Aorta (tissue), 5 donors: ENCODE results near the gene MAD1L1. TPM values are rescaled to one million over a fixed set of nuclear protein-coding genes. Genes with fewer than 3 reads are reported as not detected.

Experiments used
- ATAC-seq: fragments of 200-7000 bp; cut with Tn5 transposase; one replicate; pipeline ENCODE4 v1.9.1; 2022; ENCODE audit warnings: moderate library complexity; ENCODE audit not compliant: low FRiP score
- DNase-seq, 2 donors: peaks; one replicate each; pipeline ENCODE4 v3.0.0-alpha.2; 2020
- H3K27ac ChIP-seq, 2 donors: one replicate each; pipeline ENCODE4 v1.5.1; 2013; ENCODE audit warnings: low read length in 2 of 2, mild to moderate bottlenecking in 2 of 2, moderate library complexity in 2 of 2, control low read depth in 1 of 2, inconsistent platforms in 1 of 2, low read depth in 1 of 2
- H3K27me3 ChIP-seq, 2 donors: one replicate each; pipeline ENCODE4 v1.6.1; 2013; ENCODE audit warnings: control low read depth in 1 of 2, low read length in 1 of 2, mild to moderate bottlenecking in 1 of 2, moderate library complexity in 1 of 2; ENCODE audit not compliant: insufficient read depth in 2 of 2, control insufficient read depth in 1 of 2
- H3K36me3 ChIP-seq, 2 donors: one replicate each; pipeline ENCODE4 v1.6.1; 2013; ENCODE audit warnings: control low read depth in 1 of 2, low read length in 1 of 2, mild to moderate bottlenecking in 1 of 2; ENCODE audit not compliant: insufficient read depth in 2 of 2, control insufficient read depth in 1 of 2
- H3K4me1 ChIP-seq, 2 donors: one replicate each; pipeline ENCODE4 v1.6.1; 2013; ENCODE audit warnings: low read length in 2 of 2, control low read depth in 1 of 2, mild to moderate bottlenecking in 1 of 2, moderate library complexity in 1 of 2; ENCODE audit not compliant: insufficient read depth in 2 of 2, control insufficient read depth in 1 of 2
- H3K4me3 ChIP-seq, 2 donors: one replicate each; pipeline ENCODE4 v1.5.1; 2013; ENCODE audit warnings: low read length in 2 of 2, control low read depth in 1 of 2, mild to moderate bottlenecking in 1 of 2
- H3K9me3 ChIP-seq: one replicate; pipeline ENCODE4 v1.6.1; 2013; ENCODE audit warnings: mild to moderate bottlenecking, low read length; ENCODE audit not compliant: control insufficient read depth
- WGBS, 2 donors: extraction: QIAGEN DNeasy Blood & Tissue Kit; methylation state at CpG; one replicate each; pipeline ENCODE4 v1.1.7; 2013; 5-methylcytosine and 5-hydroxymethylcytosine counted together
- intact Hi-C, 2 donors: fragments of 100-400 bp; cut with DNase I; formaldehyde crosslinking; loops; one replicate each; pipeline versions ENCODE4 v1.14.2 to v1.15.0; 2022
- polyA plus RNA-seq, 2 donors: library from polyadenylated mRNA; stranded (reverse); fragments of 200-250 nt; gene quantifications; one replicate each; pipeline ENCODE4 v1.2.3, GENCODE V29; 2013
- total RNA-seq, 2 donors: library from RNA; stranded (reverse); fragmentation: NEBNext Ultra II Directional; extraction: Animal tissue kit (Norgen Biotek cat#: 25700); gene quantifications; one replicate each; pipeline ENCODE4 v1.2.1, GENCODE V29; 2021
- donor health status: healthy with polysubstance abuse.
- donor health status: Bipolar disorder and iron deficiency.
- donor health status: DM: no; HTN: no; CAD: no.
- donor health status: DM: no; HTN: no; CAD: no.
- donor health status: DM: yes; HTN: yes; CAD: no.

The MAD1L1 gene
- total and polyA plus RNA-seq, 4 donors = 14.8 to 35.8 (median 20.2) TPM

GRCh38 chr7:2120251-2120660, 112.5 kb downstream of the MAD1L1 start:
- WGBS, 2 donors = 92% methylated on average over 12 of the region's 12 CpGs
- no peak for DNase-seq
- Histone ChIP-seq H3K4me3 (no peak overlapping the region), H3K27me3 (no peaks in the 10 kb centered on the region), H3K27ac (no peak overlapping the region), H3K9me3 (no peaks in the 10 kb centered on the region), H3K4me1 (no peaks in the 10 kb centered on the region), H3K36me3 (no peaks in the 10 kb centered on the region)
- peak; percentile 1 for ATAC-seq
- intact Hi-C loops = no loop called here

GRCh38 chr7:2118630-2119190, 114.0 kb downstream of the MAD1L1 start:
- Histone ChIP-seq H3K9me3 (no peaks in the 10 kb centered on the region), H3K27ac (no peak overlapping the region), H3K4me1 (no peaks in the 10 kb centered on the region), H3K4me3 (no peak overlapping the region), H3K27me3 (no peaks in the 10 kb centered on the region), H3K36me3 (no peaks in the 10 kb centered on the region)
- 93 to 94% methylated on average over 25 of the region's 25 CpGs for WGBS, 2 donors
- ATAC-seq = no peak
- intact Hi-C loops = no loop called here
- no peak for DNase-seq

- no peak overlapping the region for H3K27ac ChIP-seq
- no peak overlapping the region for H3K4me3 ChIP-seq
- H3K27me3 ChIP-seq = no peaks in the 10 kb centered on the region
- no peaks in the 10 kb centered on the region for H3K9me3 ChIP-seq
- DNase-seq = no peak
- ATAC-seq = no peak
- no peaks in the 10 kb centered on the region for H3K4me1 ChIP-seq
- H3K36me3 ChIP-seq = no peaks in the 10 kb centered on the region
- 96% methylated on average over 11 of the region's 11 CpGs for WGBS, 2 donors
- intact Hi-C loops = no loop called here
Observed at GRCh38 chr7:2118056-2118455, 114.7 kb downstream of the MAD1L1 start.

GRCh38 chr7:2117646-2118045, 115.1 kb downstream of the MAD1L1 start:
- no peaks in the 10 kb centered on the region for H3K9me3 ChIP-seq
- H3K36me3 ChIP-seq = no peaks in the 10 kb centered on the region
- no peak overlapping the region for H3K4me3 ChIP-seq
- 83 to 90% methylated on average over 4 of the region's 4 CpGs for WGBS, 2 donors
- ATAC-seq (no peak), DNase-seq (no peak)
- no peak overlapping the region for H3K27ac ChIP-seq
- H3K27me3 ChIP-seq = no peaks in the 10 kb centered on the region
- H3K4me1 ChIP-seq = no peaks in the 10 kb centered on the region
- intact Hi-C loops = no loop called here

GRCh38 chr7:2116989-2117591, 115.7 kb downstream of the MAD1L1 start:
- WGBS, 2 donors = 26 to 32% methylated on average over 11 of the region's 11 CpGs

GRCh38 chr7:2116448-2116810, 116.3 kb downstream of the MAD1L1 start:
- Histone ChIP-seq H3K36me3 (no peaks in the 10 kb centered on the region), H3K27me3 (no peaks in the 10 kb centered on the region), H3K4me1 (no peaks in the 10 kb centered on the region), H3K9me3 (no peaks in the 10 kb centered on the region), H3K27ac (no peak overlapping the region), H3K4me3 (no peak overlapping the region)
- intact Hi-C loops = no loop called here
- ATAC-seq (no peak), DNase-seq (no peak)
- WGBS, 2 donors = 66 to 67% methylated on average over 9 of the region's 9 CpGs

More at GRCh38 chr7:2116989-2117591, 115.7 kb downstream of the MAD1L1 start:
- Histone ChIP-seq H3K4me1 (no peaks in the 10 kb centered on the region), H3K36me3 (no peaks in the 10 kb centered on the region), H3K27me3 (no peaks in the 10 kb centered on the region), H3K4me3 (no peak overlapping the region), H3K27ac (no peak overlapping the region), H3K9me3 (no peaks in the 10 kb centered on the region)
- intact Hi-C loops = no loop called here
- ATAC-seq = no peak
- no peak for DNase-seq

DNA sequence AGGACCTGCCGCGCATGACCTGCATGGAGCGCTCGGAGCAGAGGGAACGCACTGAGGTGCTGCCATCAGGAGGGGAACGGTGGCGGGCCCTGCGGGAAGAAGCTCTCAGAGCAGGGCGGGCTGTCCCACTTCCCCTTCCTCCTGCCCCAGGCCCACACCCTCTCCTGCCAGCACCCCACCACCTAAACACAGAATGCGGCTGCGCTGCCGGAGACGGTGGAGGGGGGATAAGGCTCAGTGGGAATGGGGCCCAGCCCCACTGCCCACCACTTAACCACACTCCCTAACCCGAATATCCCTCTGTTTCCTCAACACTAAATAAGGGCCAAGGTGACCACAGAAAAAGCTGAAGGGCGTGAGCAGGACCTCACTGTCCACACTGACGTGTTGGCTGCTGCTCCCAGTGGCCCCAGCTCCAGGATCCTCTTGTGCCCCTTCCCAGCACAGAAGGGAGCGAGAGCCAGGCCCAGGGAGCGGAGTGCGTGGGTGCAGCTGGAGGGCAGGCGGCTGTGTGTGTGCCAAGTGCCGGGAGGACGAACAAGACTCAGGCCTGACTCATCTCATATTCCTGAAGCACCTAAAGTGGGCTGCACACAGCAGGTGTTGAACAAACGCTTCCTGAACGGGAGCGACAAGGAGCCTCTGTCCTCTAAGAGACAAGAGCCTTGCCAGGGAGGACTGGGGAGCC, 116.8 kb downstream of the MAD1L1 start:
- no peak for DNase-seq
- Histone ChIP-seq H3K4me3 (no peak overlapping the region), H3K4me1 (no peaks in the 10 kb centered on the region), H3K27ac (no peak overlapping the region), H3K36me3 (no peaks in the 10 kb centered on the region), H3K27me3 (no peaks in the 10 kb centered on the region), H3K9me3 (no peaks in the 10 kb centered on the region)
- WGBS, 2 donors = 79 to 84% methylated on average over 24 to 25 of the region's 25 CpGs
- intact Hi-C loops = no loop called here
- ATAC-seq = no peak

- no peak for DNase-seq
- Histone ChIP-seq H3K36me3 (no peaks in the 10 kb centered on the region), H3K4me1 (no peaks in the 10 kb centered on the region)
Observed at GRCh38 chr7:2114926-2115759, 117.6 kb downstream of the MAD1L1 start.

More at GRCh38 chr7:2114926-2115759, 117.6 kb downstream of the MAD1L1 start:
- WGBS, 2 donors = 95 to 97% methylated on average over 47 to 49 of the region's 49 CpGs
- H3K27me3 ChIP-seq = no peaks in the 10 kb centered on the region
- no peaks in the 10 kb centered on the region for H3K9me3 ChIP-seq
- H3K27ac ChIP-seq = no peak overlapping the region
- intact Hi-C loops = no loop called here
- ATAC-seq = no peak
- H3K4me3 ChIP-seq = no peak overlapping the region
